GM21529 (cell line): ENCODE results near the gene PRKCZ.

ENCODE experiments used
- ATAC-seq: cut with Tn5 transposase; IDR thresholded peaks from one replicate; pipeline ENCODE4 v1.9.1; 2021; ENCODE audit not compliant: unreplicated experiment

The PRKCZ gene

GRCh38 chr1:2045468-2046173, 4.6 kb upstream of the PRKCZ start:
- ATAC-seq: no peak

DNA sequence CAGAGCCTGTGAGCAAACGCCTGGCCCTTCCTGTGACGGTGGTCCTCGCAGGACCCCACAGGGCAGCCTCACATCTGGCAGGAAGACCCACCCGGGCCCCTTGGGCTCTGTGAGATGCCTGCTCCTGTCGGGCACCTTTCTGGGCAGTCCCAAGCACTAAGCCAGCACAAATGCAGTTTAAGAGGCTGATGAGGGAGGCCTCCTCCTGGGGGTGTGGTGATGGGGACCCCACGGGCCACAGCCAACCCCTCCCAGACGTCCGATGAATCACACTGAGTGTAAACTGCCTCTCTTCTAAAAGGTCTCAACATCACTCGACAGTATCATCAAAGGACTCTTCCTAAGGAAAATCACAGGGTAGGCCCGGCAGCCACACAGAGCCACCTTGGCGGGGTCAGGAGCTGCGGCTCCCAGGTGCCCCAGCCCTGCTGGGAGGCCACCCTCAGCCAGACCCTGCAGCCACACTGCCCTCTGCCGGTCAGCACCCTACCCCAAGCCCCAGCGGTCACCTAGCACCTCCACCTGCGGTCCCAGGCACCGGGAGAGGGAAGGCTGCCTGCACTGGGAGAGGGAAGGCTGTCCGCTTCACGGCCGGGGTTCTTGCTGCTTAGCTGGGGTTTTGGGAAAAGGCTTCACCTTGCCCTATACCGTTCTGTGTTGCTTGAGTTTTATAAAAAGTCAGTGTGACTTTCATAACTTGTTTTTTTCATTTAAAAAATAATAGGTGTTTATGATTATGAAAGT, 3.9 kb upstream of the PRKCZ start:
- no peak for ATAC-seq

DNA sequence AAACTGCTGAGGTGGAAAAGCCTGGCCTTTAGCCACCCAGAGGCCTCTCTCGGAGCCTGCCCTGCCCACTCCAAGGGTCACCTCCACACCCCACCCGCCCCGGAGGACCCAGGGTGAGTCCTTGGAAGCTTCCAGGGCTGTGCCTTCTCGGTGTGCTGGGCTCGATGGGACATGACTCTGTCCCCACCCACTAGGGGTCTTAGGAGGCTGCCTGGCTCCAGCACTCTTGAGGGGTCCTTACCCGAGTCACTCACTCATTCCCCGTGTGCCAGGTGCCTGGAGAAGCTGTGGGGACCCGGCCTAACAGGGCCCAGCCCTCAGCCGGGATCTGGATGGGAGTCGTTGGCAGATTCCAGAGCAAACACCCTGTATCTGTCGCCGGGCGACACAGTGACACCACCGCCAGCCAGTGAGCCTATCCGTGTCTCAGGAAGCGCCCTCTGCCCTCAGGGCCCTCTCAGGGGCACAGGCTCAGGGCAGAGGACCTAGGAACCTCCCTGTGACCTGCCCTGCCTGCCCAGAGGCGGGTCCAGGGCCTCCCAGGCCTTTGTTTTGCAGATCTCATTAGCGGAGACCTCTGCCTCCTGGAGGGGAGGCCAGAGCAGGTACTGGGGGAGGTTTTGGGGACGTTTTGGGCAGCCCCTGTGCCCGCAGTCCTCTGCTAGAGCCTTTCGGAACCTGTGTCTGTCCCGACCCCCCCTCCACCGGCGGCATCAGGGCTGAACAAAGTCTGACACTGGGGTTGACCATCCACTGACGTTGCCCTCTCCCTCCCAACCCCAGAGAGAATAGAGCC, 3.1 kb upstream of the PRKCZ start:
- no peak for ATAC-seq

- no peak for ATAC-seq
These were observed 2.2 kb upstream of the PRKCZ start for GRCh38 chr1:2047749-2048729.

GRCh38 chr1:2049225-2049717, 940 bp upstream of the PRKCZ start:
- ATAC-seq: no peak

DNA sequence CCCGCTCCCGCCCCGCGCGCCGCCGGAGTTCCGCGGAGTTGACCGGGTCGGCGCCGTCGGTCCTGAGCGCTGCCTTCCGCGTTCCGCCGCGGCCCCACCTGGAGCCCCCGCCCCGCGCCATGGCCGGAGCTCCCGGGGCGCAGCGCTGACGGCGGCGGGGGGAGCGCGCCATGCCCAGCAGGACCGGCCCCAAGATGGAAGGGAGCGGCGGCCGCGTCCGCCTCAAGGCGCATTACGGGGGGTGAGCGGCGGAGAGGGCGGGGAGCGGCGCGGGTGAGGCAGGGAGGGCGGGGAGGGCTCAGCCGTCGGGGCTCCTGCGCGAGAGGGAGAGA, 216 bp downstream of the PRKCZ start:
- ATAC-seq: no peak

- ATAC-seq: no peak
These were observed 827 bp downstream of the PRKCZ start for GRCh38 chr1:2050793-2051682.

DNA sequence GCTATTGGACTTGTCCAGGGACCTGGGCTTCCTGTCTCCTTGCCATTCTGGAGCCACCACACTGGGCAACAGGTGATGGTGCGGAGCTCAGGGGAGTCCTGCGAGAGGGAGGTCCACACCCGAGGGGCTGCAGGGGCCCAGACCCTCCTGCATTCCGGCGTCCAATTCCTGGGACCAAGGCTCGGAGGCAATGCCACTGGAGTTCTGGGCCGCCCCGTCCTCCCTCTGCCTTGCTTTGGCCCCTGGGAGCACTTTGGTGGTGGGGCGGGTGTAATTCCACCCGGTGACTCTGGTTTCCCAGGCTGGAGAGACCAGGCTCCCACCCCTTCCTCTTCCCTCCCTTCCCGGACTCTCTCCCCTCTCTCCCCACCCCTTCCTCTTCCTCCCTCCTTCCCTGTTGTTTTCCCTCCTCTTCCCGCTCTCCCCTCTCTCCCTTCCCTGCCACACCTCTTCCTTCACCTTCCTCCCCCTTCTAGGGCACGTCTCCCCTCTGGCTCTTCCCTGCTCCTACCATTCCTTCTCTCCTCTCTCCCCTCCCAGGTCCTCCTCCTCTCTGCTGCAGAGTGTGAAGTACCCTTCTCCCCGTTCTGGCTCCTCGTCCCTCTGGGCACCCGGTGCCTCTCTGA, 2.0 kb downstream of the PRKCZ start:
- no peak for ATAC-seq

- no peak for ATAC-seq
These were observed 2.5 kb downstream of the PRKCZ start for GRCh38 chr1:2052756-2053155.

DNA sequence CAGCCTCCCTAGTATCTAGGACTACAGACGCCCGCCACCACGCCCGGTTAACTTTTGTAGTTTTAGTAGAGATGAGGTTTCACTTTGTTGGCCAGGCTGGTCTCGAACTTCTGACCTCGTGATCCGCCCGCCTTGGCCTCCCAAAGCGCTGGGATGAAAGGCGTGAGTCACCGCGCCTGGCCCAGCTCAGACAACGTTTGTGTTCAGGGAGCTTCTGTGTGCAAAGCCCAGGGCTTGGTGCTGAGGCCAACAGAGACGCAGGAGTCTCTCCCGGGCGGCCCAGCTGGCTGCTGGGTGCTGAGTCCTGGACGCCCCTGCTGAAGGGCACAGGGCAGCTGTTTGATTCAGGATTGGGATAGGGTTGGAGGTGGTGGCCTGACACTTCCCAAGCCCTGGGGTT, 3.0 kb downstream of the PRKCZ start:
- no peak for ATAC-seq

- ATAC-seq: no peak
These were observed 3.7 kb downstream of the PRKCZ start for GRCh38 chr1:2053784-2054376.

DNA sequence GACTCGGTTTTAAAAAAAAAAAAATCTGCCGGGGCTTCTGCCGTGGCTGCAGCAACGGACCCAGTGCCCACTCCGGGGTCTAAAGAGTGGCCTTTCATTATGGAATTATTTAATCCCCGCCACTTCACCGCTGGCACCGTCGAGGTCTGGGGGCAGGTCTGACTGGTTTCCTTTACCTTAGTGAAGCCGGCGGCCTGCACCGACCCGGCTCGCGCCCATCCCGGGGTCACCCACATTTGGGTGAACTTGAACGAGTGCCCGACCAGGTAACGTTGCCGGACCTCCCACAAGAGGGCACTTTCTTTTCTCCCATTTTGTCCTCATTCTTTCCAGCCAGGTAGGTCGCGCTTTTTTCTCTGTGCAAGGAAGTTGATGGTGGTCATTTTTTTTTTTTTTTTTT, 4.3 kb downstream of the PRKCZ start:
- ATAC-seq: no peak

DNA sequence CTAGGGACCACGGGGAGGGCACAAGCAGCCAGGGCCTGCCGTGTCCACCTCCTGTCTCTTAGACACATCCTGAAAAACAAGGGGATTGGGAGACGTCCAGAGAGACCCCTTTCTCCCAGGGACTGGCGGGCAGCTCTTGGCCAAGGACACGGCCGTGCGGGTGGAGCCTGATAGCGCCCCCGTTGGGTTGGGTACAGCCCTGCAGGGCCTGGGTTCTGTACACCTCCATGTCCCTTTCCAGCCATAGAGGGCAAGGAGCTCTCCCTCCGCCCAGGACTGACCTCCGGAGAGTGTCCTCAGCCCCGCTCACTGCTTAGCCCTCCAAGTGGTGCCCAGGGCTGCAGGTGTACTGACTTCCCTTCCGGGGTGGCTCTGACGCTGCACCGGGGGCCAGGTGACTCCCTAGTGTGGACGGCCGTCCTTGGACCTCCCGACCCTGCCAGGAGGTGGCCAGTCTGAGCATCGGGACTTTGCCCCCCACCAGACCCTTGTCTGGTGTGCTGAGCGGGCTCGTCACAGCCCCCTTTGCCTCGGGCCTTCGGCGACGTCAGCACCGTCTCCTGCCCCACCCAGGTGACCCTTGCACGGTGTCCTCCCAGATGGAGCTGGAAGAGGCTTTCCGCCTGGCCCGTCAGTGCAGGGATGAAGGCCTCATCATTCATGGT, 5.8 kb downstream of the PRKCZ start:
- no peak for ATAC-seq

GRCh38 chr1:2056955-2057590, 6.9 kb downstream of the PRKCZ start:
- ATAC-seq: no peak

DNA sequence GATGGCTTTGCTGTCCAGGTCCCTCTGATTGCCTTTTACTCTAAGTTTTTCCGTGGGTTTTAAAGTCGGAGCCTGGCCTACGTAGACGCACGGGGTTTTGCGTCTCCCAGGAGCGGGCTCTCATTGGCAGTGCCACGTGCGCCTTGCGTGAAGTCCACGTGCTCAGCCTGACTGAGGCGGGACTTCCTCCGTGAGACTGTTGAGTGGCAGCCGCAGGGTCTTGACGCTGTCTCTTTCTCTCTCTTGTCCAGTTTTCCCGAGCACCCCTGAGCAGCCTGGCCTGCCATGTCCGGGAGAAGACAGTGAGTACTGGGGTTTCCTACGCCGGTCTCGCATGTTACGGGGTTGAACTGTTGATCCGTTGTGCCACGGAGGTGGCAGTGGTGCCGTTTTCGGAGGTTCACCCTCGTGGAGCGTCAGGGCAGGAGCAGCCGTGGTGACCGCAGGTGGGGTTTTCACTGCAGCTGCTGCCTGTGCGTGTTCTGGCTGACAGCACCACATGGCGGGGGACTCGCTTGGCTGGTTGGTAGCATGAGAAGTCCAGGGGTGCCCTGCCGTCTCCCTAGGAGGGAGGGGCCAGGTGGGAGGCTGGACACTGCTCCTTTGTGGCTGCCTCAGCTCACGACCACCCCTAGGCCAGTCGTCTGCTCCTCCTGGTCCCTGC, 9.2 kb downstream of the PRKCZ start:
- no peak for ATAC-seq

DNA sequence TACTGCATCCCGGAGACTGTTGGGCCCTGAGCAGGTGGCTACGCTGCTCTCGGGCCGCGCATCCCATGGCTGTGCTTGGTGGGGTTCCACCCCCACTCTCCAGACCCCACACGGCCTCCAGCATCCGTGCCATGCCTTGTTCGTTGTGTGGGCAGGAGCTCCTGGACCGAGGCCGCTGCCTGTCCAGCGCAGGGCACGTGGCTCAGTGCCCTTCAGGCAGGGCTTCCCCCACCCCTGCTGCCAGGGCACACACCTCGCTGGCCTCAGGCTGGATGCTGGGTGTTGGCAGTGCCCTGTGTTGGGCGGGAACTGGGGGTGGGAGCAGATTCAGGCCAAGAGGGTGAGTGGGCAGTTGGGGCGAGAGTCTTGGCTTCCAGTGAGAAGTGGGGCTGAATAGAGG, 9.9 kb downstream of the PRKCZ start:
- ATAC-seq: no peak

- ATAC-seq: no peak
These were observed 10.3 kb downstream of the PRKCZ start for GRCh38 chr1:2060535-2060934.
